Activated T-helper 1 cell treated with anti-CD3 and anti-CD28 coated beads, Interleukin-2, amount 50 U/mL, for 16 hours (primary cell): Measurements from ENCODE around the gene UNC5C.

Source experiments
- DNase-seq, 2 donors: peaks; one replicate each; pipeline ENCODE4 v3.0.0-alpha.2; 2020; ENCODE audit warnings: low read depth in 1 of 2, low spot score in 1 of 2

UNC5C gene

GRCh38 chr4:95466791-95467190 lies 82.0 kb downstream of the UNC5C start:
- DNase-seq = no peak

- DNase-seq = no peak
These were observed 83.8 kb downstream of the UNC5C start for GRCh38 chr4:95465010-95465409.

- DNase-seq = no peak
These were observed 85.9 kb downstream of the UNC5C start for GRCh38 chr4:95462921-95463320.

- DNase-seq = no peak
These were observed 91.4 kb downstream of the UNC5C start for GRCh38 chr4:95457353-95457752.

- no peak for DNase-seq
These were observed 98.5 kb downstream of the UNC5C start for GRCh38 chr4:95450294-95450693.

- no peak for DNase-seq
These were observed 102.6 kb downstream of the UNC5C start for GRCh38 chr4:95446173-95446572.

- DNase-seq = no peak
These were observed 103.5 kb downstream of the UNC5C start for GRCh38 chr4:95445251-95445650.

GRCh38 chr4:95444812-95445211 lies 104.0 kb downstream of the UNC5C start:
- DNase-seq = no peak

GRCh38 chr4:95439896-95440295 lies 108.9 kb downstream of the UNC5C start:
- no peak for DNase-seq

- DNase-seq = no peak
These were observed 109.7 kb downstream of the UNC5C start for GRCh38 chr4:95439071-95439470.

GRCh38 chr4:95432466-95432865 lies 116.3 kb downstream of the UNC5C start:
- no peak for DNase-seq

- no peak for DNase-seq
These were observed 117.1 kb downstream of the UNC5C start for GRCh38 chr4:95431678-95432077.

- no peak for DNase-seq
These were observed 119.4 kb downstream of the UNC5C start for GRCh38 chr4:95429416-95429815.

- DNase-seq = no peak
These were observed 120.3 kb downstream of the UNC5C start for GRCh38 chr4:95428291-95429070.

GRCh38 chr4:95426455-95426854 lies 122.3 kb downstream of the UNC5C start:
- no peak for DNase-seq

GRCh38 chr4:95422436-95422835 lies 126.3 kb downstream of the UNC5C start:
- DNase-seq = no peak

- DNase-seq = no peak
These were observed 126.9 kb downstream of the UNC5C start for GRCh38 chr4:95421869-95422268.

- DNase-seq = no peak
These were observed 131.2 kb downstream of the UNC5C start for GRCh38 chr4:95417531-95417930.

GRCh38 chr4:95415346-95415771 lies 133.4 kb downstream of the UNC5C start:
- no peak for DNase-seq

- DNase-seq = no peak
These were observed 137.2 kb downstream of the UNC5C start for GRCh38 chr4:95411371-95412088.

GRCh38 chr4:95410387-95410977 lies 138.3 kb downstream of the UNC5C start:
- no peak for DNase-seq

GRCh38 chr4:95409750-95410149 lies 139.0 kb downstream of the UNC5C start:
- DNase-seq = no peak
